ENCODE data around the gene NDUFV3.
"Not testable (repeated sequence)": the region's sequence is repeated elsewhere in the genome, so short reads cannot be mapped to it uniquely, and the experiment has no call there.

NDUFV3 gene

DNA sequence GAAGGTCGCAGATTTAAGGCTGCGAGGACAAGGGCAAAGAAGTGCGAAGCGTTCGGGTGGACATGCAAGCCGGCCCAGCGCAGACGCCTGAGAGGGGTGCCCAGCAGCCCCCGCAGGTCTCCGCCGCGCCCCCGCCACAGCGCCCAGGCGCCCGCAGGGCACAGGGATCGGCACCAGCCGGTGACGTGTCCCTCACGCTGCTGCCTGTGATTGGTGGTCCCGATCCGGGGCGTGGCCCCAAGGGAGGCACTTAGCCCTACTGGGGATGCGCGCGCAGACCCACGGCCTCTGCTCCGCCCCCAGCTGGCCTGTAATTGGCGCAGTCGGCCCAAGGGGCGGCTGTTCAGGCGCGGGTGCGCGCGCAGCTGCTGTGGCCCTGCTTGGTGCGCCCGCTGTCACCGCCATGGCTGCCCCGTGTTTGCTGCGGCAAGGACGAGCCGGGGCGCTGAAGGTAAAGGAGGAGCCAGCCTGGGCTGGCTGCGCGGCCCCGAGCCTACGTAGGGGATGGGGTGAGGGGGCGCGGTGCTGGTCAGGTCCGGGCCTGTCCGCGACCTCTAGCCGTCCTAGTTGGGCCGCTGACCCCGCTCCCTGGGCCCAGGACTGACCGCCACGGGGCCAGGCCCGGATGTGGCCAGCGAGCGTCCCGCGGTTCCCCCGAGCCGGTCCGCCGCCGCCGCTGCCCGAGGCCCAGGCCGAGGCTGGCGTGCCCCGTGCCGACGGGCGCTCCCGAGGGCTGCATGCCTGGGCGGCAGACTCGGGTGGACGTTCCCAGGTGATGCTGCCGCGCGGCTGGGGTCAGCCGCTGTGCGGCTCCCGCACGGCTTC lies at the start of gene NDUFV3:
Gene NDUFV3, plus strand, starts transcription at position 379 of the 825 bp plus-strand sequence. Its CDS starts 25 bp downstream, at position 404.
- DNase-seq = peak; percentile 97

DNA sequence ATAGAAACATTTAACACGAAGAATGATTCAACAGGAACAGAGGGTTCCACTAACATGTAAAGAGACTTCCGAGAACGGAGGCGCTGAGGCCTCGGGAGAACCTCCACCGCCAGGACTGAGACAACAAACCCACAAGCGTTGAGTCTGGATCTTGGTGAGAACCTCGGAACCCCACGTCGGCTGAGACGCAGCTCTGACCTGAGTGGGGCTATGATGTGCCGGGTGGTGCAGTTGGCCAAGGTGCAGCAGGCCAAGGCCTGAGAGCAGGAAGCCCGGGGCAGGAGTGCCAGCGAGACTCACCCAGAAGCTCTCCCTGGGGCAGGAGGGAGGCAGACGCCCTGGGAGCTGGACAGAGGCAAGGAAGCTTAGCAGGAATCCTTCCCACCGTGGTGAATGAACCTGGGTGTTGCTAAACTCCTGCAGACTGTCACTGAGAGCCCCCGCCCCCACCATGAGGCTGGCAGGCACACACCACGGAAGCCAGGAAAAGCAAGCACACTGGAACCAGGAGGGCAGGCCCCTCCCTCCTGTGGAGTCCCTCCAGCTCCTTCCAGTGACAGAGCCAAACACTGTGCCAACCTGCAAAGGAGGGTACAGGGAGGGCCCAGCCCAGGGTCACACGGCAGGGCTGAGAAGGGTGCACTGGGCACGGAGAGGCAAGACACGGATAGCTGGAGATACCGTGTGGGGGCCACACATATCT lies 48.5 kb upstream of the NDUFV3 start:
- no peak for DNase-seq

DNA sequence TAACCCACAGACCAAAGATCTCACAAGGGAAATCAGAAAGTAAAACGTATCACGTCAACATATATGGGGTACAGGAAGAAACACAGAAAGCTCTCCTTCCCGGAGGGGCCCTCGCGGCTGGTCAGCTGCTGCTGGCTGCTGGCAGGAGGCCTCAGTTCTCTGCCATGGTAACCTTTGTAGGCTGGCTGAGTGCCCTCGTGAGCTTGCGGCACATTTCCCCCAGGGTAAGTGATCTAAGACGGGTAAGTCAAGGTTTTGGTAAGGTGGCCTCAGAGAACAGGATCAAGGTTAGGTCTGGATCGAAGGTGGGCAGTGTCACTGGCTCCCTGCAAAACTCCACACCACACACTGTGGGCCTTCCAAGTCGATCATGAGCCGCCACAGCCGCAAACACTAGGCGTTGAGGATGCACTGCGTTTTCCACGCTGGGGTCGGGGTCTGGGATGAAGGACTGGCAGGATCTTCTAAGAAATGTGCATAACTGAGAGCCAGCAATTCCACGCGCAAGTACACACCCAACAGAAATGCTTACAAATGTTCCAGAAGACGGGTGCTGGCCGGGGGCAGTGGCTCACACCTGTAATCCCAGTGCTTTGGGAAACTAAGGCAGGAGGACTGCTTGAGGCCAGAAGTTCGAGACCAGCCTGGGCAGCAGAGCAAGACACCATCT lies 47.7 kb upstream of the NDUFV3 start:
- no peak for DNase-seq

DNA sequence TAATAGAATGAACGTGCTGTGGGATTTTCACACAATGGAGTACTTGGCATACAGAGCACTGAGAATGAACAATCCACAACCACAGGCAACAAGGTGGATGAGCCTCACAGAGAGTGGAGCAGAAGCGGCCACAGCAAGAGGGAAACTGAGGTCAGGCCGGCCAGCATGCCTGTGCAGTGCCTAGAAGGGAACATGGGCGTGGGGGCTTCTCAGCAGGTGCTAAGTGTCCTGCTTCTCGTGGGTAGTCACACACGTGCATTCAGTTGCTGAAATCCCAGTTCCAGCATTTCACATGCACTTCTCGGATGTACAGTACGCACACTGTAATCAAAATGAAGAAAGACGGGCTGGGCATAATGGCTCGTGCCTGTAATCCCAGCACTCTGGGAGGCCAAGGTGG lies 46.9 kb upstream of the NDUFV3 start:
- DNase-seq = no peak

DNA sequence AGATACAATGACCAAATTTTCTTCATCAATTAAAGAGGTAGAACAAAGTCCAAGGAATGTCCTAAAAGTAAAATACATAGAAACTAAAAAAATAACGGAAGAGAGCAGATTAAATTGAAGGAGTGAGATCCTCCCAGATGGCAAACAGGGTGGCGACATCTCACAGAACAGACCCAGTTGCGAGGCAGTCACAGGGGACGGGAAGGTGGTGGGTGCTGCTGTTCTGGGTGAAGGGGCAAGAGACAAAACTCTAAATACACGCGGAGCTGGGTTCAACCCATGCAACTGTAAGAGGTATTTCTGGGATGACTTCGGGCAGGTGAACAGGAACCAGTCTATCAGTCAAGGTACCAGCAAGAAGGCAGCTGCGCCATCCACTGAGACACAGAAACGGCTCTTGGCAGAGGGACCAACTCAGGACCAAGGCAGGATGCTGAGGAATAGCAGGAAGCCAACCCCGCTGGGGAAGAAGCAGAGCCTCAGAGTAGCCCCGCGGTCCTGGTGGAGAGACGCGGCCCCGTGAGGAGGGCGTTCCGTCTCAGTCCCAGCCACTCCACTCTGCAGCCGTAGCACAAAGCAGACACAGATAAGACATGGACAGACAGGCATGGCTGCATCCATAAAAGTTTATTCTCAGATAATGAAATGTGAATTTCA lies 45.9 kb upstream of the NDUFV3 start:
- DNase-seq = no peak

GRCh38 chr21:42847726-42848125 lies 45.4 kb upstream of the NDUFV3 start:
- DNase-seq = no peak

DNA sequence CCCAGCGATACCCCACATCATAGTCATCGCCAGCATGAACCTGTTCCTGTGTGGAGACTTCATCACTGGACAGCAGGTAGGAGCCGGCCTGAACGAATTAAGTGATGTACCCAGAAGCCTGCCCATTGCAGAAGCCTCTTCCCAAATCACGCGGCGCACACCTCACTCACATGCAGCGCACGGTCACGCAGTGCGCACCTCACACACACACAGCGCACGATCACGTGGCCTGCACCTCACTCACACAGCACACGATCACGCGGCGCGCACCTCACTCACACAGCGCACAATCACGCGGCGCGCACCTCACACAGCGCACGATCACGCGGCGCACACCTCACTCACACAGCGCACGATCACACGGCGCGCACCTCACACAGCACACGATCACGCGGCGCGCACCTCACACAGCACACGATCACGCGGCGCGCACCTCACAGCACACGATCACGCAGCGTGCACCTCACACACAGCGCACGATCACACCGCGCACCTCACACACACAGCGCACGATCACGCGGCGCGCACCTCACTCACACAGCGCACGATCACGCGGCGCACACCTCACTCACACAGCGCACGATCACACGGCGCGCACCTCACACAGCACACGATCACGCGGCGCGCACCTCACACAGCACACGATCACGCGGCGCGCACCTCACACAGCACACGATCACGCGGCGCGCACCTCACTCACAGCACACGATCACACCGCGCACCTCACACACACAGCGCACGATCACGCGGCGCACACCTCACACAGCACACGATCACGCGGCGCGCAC lies 44.8 kb upstream of the NDUFV3 start:
- DNase-seq = not testable (repeated sequence)

- DNase-seq = no peak
These were observed 44.0 kb upstream of the NDUFV3 start for GRCh38 chr21:42848932-42849758.

DNA sequence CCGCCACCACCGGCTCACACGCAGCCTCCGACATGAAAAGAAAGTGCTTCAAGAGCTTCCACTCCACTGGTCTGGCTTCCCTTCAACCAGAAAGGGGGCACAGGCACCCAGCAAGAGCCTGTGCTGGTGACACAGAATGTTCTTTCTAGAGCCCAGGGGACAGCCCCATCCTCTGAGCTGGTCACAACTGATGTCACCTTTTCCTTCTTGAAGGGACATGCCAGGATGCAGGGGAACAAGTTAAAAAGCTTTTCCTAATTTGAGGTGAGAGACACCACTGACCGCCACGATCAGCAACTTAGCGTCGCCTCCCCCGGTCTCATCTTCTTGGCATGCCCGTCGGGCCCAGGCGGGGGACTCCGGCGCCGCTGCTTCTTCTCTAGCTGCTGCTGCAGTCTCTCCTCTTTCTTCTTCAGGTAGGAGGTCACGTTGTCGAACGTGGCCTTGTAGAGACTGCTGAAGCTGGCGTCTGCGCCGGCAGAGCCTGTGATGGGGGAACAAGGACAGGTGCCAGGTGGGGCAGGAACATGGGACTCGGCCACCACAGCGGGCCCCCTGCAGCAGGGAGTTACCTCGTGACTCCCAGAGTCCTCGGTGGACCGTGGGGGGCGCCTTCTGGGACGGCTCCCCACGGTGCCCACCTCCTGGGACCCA lies 43.2 kb upstream of the NDUFV3 start:
- no peak for DNase-seq

GRCh38 chr21:42850463-42850862 lies 42.6 kb upstream of the NDUFV3 start:
- DNase-seq = no peak

GRCh38 chr21:42850866-42851391 lies 42.2 kb upstream of the NDUFV3 start:
- no peak for DNase-seq

GRCh38 chr21:42851812-42852665 lies 41.1 kb upstream of the NDUFV3 start:
- no peak for DNase-seq

- DNase-seq = no peak
These were observed 40.1 kb upstream of the NDUFV3 start for GRCh38 chr21:42852925-42853570.

DNA sequence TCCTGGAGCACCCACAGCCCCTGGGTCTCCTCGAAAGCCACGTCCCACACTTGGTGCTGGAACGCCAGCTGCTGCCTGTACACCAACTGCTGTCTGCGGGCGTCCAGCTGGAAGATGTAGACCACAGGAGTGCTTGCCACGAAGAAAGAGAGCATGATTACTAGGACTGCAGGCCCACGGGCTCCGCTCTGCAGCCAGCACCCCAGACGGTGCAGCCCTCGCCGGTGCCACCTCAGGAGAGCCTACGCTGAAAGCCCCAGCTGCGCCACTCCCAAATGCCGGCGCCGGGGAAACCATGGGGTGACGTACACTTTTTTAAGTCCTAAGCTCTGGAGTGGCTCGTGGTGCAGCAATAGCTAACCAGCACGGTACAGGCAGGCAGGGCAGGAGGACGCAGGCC lies 39.5 kb upstream of the NDUFV3 start:
- no peak for DNase-seq

GRCh38 chr21:42854246-42855010 lies 38.7 kb upstream of the NDUFV3 start:
- DNase-seq = no peak

DNA sequence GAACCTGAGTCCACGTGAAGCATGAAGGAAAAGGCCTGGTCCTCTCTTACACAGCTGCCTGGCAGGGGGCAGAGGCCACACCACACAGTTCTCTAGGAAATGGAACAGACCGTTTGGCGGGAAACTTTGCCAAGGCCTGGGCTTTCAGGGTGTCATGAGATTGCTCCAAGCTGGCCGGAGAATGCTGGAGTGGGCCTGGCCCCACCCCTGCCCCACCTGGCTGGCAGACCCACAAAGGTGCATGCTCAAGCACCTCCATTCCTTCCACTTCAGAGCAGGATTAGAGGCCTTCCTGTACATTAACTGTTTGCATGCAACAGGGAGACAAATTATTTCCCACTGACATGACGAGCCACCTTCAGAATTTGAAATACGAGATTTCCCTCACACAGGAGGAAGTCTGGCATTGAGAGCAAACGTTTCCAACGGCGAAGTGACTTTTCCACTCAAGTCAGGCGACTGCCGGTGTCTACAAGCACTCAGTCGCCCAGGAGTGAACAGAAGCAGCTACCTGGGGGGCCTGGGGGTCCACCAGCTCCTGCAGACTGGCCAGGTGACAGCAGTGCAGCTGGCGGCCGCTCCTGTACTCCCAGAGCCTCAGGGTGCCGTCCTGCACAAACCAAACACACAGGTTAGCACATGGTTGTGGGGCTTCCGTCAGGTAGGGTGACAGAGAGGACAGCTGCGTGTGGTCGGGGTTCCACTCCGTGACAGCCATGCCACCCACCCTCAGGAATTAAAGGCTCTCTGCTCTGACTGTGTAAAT lies 37.8 kb upstream of the NDUFV3 start:
- no peak for DNase-seq

- DNase-seq = no peak
These were observed 37.2 kb upstream of the NDUFV3 start for GRCh38 chr21:42855937-42856335.

All from NCI-H2081 (cell line).